H9 (cell line): ENCODE measurements around the gene B3GAT3. TPM values are rescaled to one million over a fixed set of nuclear protein-coding genes. Genes with fewer than 3 reads are reported as not detected.
A peak's percentile ranks its signal among the peaks of the same experiment; 100 is the strongest.

Experiments used
- DNase-seq: peaks from one replicate; pipeline ENCODE4 v3.0.0-alpha.2; 2017
- H2AFZ ChIP-seq: one replicate; pipeline ENCODE4 v1.6.1; 2013; ENCODE audit warnings: mild to moderate bottlenecking, low read length, control low read depth, moderate library complexity
- H2AK5ac ChIP-seq: 2 replicates; pipeline ENCODE4 v1.6.1; 2013; ENCODE audit warnings: low read length, control low read depth, mixed read lengths; ENCODE audit not compliant: insufficient read length
- H2BK120ac ChIP-seq: one replicate; pipeline ENCODE4 v1.6.1; 2013; ENCODE audit warnings: low read depth, mild to moderate bottlenecking, low read length, control low read depth, inconsistent platforms; ENCODE audit not compliant: poor library complexity, severe bottlenecking
- H2BK12ac ChIP-seq: 2 replicates; pipeline ENCODE4 v1.6.1; 2013; ENCODE audit warnings: low read length, control low read depth, mixed read lengths, low read depth; ENCODE audit not compliant: insufficient read length
- H2BK15ac ChIP-seq: 2 replicates; pipeline ENCODE4 v1.6.1; 2013; ENCODE audit warnings: low read depth, low read length, control low read depth
- H2BK20ac ChIP-seq: one replicate; pipeline ENCODE4 v1.6.1; 2013; ENCODE audit warnings: low read depth, mild to moderate bottlenecking, low read length, control low read depth, inconsistent platforms; ENCODE audit not compliant: poor library complexity, severe bottlenecking
- H2BK5ac ChIP-seq: 2 replicates; pipeline ENCODE4 v1.6.1; 2013; ENCODE audit warnings: low read length, control low read depth, mixed read lengths; ENCODE audit not compliant: insufficient read length
- H3K14ac ChIP-seq: 2 replicates; pipeline ENCODE4 v1.6.1; 2013; ENCODE audit warnings: low read length, control low read depth; ENCODE audit not compliant: insufficient read depth
- H3K18ac ChIP-seq: 2 replicates; pipeline ENCODE4 v1.6.1; 2013; ENCODE audit warnings: low read depth, mild to moderate bottlenecking, mixed read lengths, low read length, control low read depth; ENCODE audit not compliant: insufficient read length
- H3K23ac ChIP-seq: 2 replicates; pipeline ENCODE4 v1.6.1; 2013; ENCODE audit warnings: low read length, control low read depth, mixed read lengths, low read depth; ENCODE audit not compliant: insufficient read length
- H3K23me2 ChIP-seq: 2 replicates; pipeline ENCODE4 v1.6.1; 2013; ENCODE audit warnings: low read depth, mild to moderate bottlenecking, mixed read lengths, low read length, control low read depth; ENCODE audit not compliant: insufficient read length, poor library complexity, severe bottlenecking
- H3K27ac ChIP-seq: 2 replicates; pipeline ENCODE4 v1.5.1; 2013; ENCODE audit warnings: low read length, control low read depth, mixed read lengths, low read depth; ENCODE audit not compliant: insufficient read length
- H3K27me3 ChIP-seq: 2 replicates; pipeline ENCODE4 v1.6.1; 2013; ENCODE audit warnings: low read length, control low read depth, inconsistent platforms; ENCODE audit not compliant: insufficient read depth
- H3K4ac ChIP-seq: 2 replicates; pipeline ENCODE4 v1.6.1; 2013; ENCODE audit warnings: low read depth, mild to moderate bottlenecking, control low read depth, inconsistent platforms, low read length, moderate library complexity
- H3K4me1 ChIP-seq: 2 replicates; pipeline ENCODE4 v1.6.1; 2013; ENCODE audit warnings: low read length, control low read depth, inconsistent platforms; ENCODE audit not compliant: insufficient read depth
- H3K4me2 ChIP-seq: 2 replicates; pipeline ENCODE4 v1.6.1; 2013; ENCODE audit warnings: low read length, control low read depth, mixed read lengths; ENCODE audit not compliant: insufficient read length, insufficient read depth
- H3K56ac ChIP-seq: 2 replicates; pipeline ENCODE4 v1.6.1; 2013; ENCODE audit warnings: low read depth, mild to moderate bottlenecking, mixed read lengths, low read length, control low read depth; ENCODE audit not compliant: insufficient read length
- H3K79me1 ChIP-seq: 2 replicates; pipeline ENCODE4 v1.6.1; 2013; ENCODE audit warnings: low read depth, mild to moderate bottlenecking, moderate library complexity, low read length, control low read depth, inconsistent platforms; ENCODE audit not compliant: insufficient read depth, poor library complexity, severe bottlenecking
- H3K79me2 ChIP-seq: 2 replicates; pipeline ENCODE4 v1.6.1; 2013; ENCODE audit warnings: low read length, control low read depth, inconsistent platforms; ENCODE audit not compliant: insufficient read depth
- H3K9ac ChIP-seq: 2 replicates; pipeline ENCODE4 v1.6.1; 2013; ENCODE audit warnings: low read length, control low read depth, mixed read lengths; ENCODE audit not compliant: insufficient read length; ENCODE audit errors: extremely low read depth
- H3K9me3 ChIP-seq: one replicate; pipeline ENCODE4 v1.6.1; 2013; ENCODE audit warnings: low read depth, low read length, inconsistent platforms; ENCODE audit not compliant: control insufficient read depth
- H3T11ph ChIP-seq: one replicate; pipeline ENCODE4 v1.6.1; 2013; ENCODE audit warnings: mild to moderate bottlenecking, low read length, control low read depth, inconsistent platforms
- H4K20me1 ChIP-seq: one replicate; pipeline ENCODE4 v1.6.1; 2013; ENCODE audit not compliant: control insufficient read depth, insufficient read length, insufficient read depth
- H4K5ac ChIP-seq: 2 replicates; pipeline ENCODE4 v1.6.1; 2013; ENCODE audit warnings: low read depth, mild to moderate bottlenecking, mixed read lengths, low read length, control low read depth; ENCODE audit not compliant: insufficient read length
- H4K8ac ChIP-seq: replicated peaks from 2 replicates; pipeline ENCODE4 v1.6.1; 2013; ENCODE audit warnings: low read length, control low read depth, mixed read lengths, low read depth; ENCODE audit not compliant: insufficient read length
- H4K91ac ChIP-seq: 2 replicates; pipeline ENCODE4 v1.6.1; 2013; ENCODE audit warnings: low read depth, mild to moderate bottlenecking, moderate library complexity, mixed read lengths, low read length, control low read depth; ENCODE audit not compliant: insufficient read length
- H3K27ac Mint-ChIP-seq, 3 experiments: 2 replicates in 2 of 3; 3 replicates in 1 of 3; pipeline ENCODE4 v1.8.0; 2020 to 2021; ENCODE audit warnings: mixed read lengths in 3 of 3, mild to moderate bottlenecking in 1 of 3, moderate library complexity in 1 of 3
- H3K27me3 Mint-ChIP-seq: 2 replicates; pipeline ENCODE4 v1.8.0; 2021; ENCODE audit warnings: low read depth, mild to moderate bottlenecking, moderate library complexity, mixed read lengths
- H3K36me3 Mint-ChIP-seq, 3 experiments: 2 replicates in 2 of 3; 3 replicates in 1 of 3; pipeline ENCODE4 v1.8.0; 2020 to 2021; ENCODE audit warnings: low read depth in 3 of 3, mixed read lengths in 3 of 3; ENCODE audit not compliant: insufficient read depth in 1 of 3
- H3K4me1 Mint-ChIP-seq, 2 experiments: 2 replicates each; pipeline ENCODE4 v1.8.0; 2020; ENCODE audit warnings: mixed read lengths in 2 of 2
- H3K4me3 Mint-ChIP-seq, 2 experiments: 2 replicates in 1 of 2; 3 replicates in 1 of 2; pipeline ENCODE4 v1.8.0; 2020 to 2021; ENCODE audit warnings: mild to moderate bottlenecking in 2 of 2, mixed read lengths in 2 of 2, moderate library complexity in 1 of 2
- H3K9me3 Mint-ChIP-seq, 2 experiments: 2 replicates in 1 of 2; 3 replicates in 1 of 2; pipeline ENCODE4 v1.8.0; 2020; ENCODE audit warnings: mild to moderate bottlenecking in 2 of 2, mixed read lengths in 2 of 2, moderate library complexity in 1 of 2
- WGBS: extraction: QIAGEN DNeasy Blood & Tissue Kit; methylation state at CpG from one replicate; pipeline ENCODE4 v1.1.7; 2013; ENCODE audit warnings: missing lambda C conversion rate, low lambda C conversion rate, mixed read lengths; ENCODE audit not compliant: insufficient read length; ENCODE audit errors: extremely low coverage; 5-methylcytosine and 5-hydroxymethylcytosine counted together
- total RNA-seq: library from RNA; stranded (reverse); gene quantifications from 2 replicates; pipeline ENCODE4 v1.2.1, GENCODE V29; 2021
- TF ChIP-seq, protein P1 (sequence below): fragments of 200-600 bp; sonication (generic); conservative IDR thresholded peaks from 3 replicates; pipeline ENCODE4 v1.8.0; 2021; ENCODE audit warnings: antibody characterized with exemption, mild to moderate bottlenecking

Gene B3GAT3
- total RNA-seq, 1 experiment from 2014 or later = 30.8 TPM

GRCh38 chr11:62603776-62604299 lies 17.9 kb downstream of the B3GAT3 start:
- peaks cover 2% of the 10 kb centered on the region for H4K20me1 ChIP-seq
- H3K4me1 ChIP-seq = peaks cover 8% of the 10 kb centered on the region
- H4K5ac ChIP-seq = no peak overlapping the region
- peaks cover 4% of the 10 kb centered on the region for H3K23me2 ChIP-seq
- TF ChIP-seq, protein P1, sequence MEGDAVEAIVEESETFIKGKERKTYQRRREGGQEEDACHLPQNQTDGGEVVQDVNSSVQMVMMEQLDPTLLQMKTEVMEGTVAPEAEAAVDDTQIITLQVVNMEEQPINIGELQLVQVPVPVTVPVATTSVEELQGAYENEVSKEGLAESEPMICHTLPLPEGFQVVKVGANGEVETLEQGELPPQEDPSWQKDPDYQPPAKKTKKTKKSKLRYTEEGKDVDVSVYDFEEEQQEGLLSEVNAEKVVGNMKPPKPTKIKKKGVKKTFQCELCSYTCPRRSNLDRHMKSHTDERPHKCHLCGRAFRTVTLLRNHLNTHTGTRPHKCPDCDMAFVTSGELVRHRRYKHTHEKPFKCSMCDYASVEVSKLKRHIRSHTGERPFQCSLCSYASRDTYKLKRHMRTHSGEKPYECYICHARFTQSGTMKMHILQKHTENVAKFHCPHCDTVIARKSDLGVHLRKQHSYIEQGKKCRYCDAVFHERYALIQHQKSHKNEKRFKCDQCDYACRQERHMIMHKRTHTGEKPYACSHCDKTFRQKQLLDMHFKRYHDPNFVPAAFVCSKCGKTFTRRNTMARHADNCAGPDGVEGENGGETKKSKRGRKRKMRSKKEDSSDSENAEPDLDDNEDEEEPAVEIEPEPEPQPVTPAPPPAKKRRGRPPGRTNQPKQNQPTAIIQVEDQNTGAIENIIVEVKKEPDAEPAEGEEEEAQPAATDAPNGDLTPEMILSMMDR = no peak
- H2BK15ac ChIP-seq = no peak overlapping the region
- H3K4ac ChIP-seq = no peak overlapping the region
- H2BK20ac ChIP-seq = no peak overlapping the region
- no CpG with 5 or more reads among the region's 8 CpGs for WGBS
- H3K79me2 ChIP-seq = no peaks in the 10 kb centered on the region; the same call in 1 of the 2 replicates
- peaks cover 50 to 70% of the 10 kb centered on the region in 2 experiments for H3K4me1 Mint-ChIP-seq
- H3K9me3 ChIP-seq = no peaks in the 10 kb centered on the region
- no peak overlapping the region for H2AFZ ChIP-seq
- no peak overlapping the region for H2BK12ac ChIP-seq
- no peak overlapping the region for H3K9ac ChIP-seq
- peaks cover 32% of the 10 kb centered on the region for H3K27me3 Mint-ChIP-seq
- no peak overlapping the region for H3K27ac Mint-ChIP-seq
- no peak overlapping the region for H3K4me2 ChIP-seq
- H3K14ac ChIP-seq = no peak overlapping the region
- peak overlapping the region; percentile 90 to 93; a peak in 3 of 5 replicates for H3K4me3 Mint-ChIP-seq
- peaks cover 12% of the 10 kb centered on the region; the same call in 1 of the 2 replicates for H3K27me3 ChIP-seq
- no peak overlapping the region for H3K23ac ChIP-seq
- H3K36me3 Mint-ChIP-seq = peaks cover 24 to 39% (median 24%) of the 10 kb centered on the region in 3 experiments
- no peak overlapping the region for H2AK5ac ChIP-seq
- H2BK120ac ChIP-seq = no peak overlapping the region
- H4K91ac ChIP-seq = no peak overlapping the region
- H3K18ac ChIP-seq = no peak overlapping the region
- no peak overlapping the region for H4K8ac ChIP-seq
- no peaks in the 10 kb centered on the region for H3K9me3 Mint-ChIP-seq
- H2BK5ac ChIP-seq = no peak overlapping the region
- H3K27ac ChIP-seq = no peak overlapping the region
- H3K79me1 ChIP-seq = no peaks in the 10 kb centered on the region
- no peak for DNase-seq
- no peak overlapping the region for H3K56ac ChIP-seq
- no peak overlapping the region for H3T11ph ChIP-seq
